OCI-LY7 (cell line): ENCODE results near the gene SULF2. TPM values are rescaled to one million over a fixed set of nuclear protein-coding genes. Genes with fewer than 3 reads are reported as not detected.

Source experiments
- BruUV-seq: library from RNA; stranded (reverse); fragments of 400-500 nt; replicated peaks from 2 replicates; lab custom pipeline; 2021; lab: Mats Ljungman, UMichigan
- CTCF ChIA-PET: fragments of 300-600 bp; sonication (Branson Sonifier 250); formaldehyde crosslinking; loops from one replicate; lab custom pipeline; 2022; ENCODE audit warnings: antibody characterized with exemption; ENCODE audit not compliant: unreplicated experiment; lab: Charles Lee
- POLR2A ChIA-PET: fragments of 300-600 bp; sonication (Branson Sonifier 250); formaldehyde crosslinking; loops from one replicate; lab custom pipeline; 2022; ENCODE audit warnings: antibody characterized with exemption; lab: Charles Lee
- DNase-seq: peaks from one replicate; pipeline ENCODE4 v3.0.0-alpha.2; 2015; ENCODE audit warnings: low spot score
- H2AFZ ChIP-seq: fragments of 200-600 bp; sonication (generic), shearing (Covaris generic); 2 replicates; pipeline ENCODE4 v1.6.1; 2014; ENCODE audit warnings: mild to moderate bottlenecking, antibody characterized with exemption, low read length, moderate library complexity
- H3K27ac ChIP-seq: fragments of 200-600 bp; sonication (generic); 2 replicates; pipeline ENCODE4 v1.5.1; 2014; ENCODE audit warnings: mixed run types, low read depth, mild to moderate bottlenecking, moderate library complexity, low read length, inconsistent platforms; ENCODE audit not compliant: poor library complexity, severe bottlenecking
- H3K36me3 ChIP-seq: fragments of 200-600 bp; sonication (generic); 2 replicates; pipeline ENCODE4 v1.6.1; 2014; ENCODE audit warnings: mild to moderate bottlenecking, antibody characterized with exemption, low read length, moderate library complexity, mixed read lengths; ENCODE audit not compliant: insufficient read depth
- H3K4me1 ChIP-seq: fragments of 200-600 bp; sonication (generic); 2 replicates; pipeline ENCODE4 v1.5.1; 2014; ENCODE audit warnings: mild to moderate bottlenecking, low read length; ENCODE audit not compliant: insufficient read depth, poor library complexity, severe bottlenecking
- H3K4me2 ChIP-seq: fragments of 200-600 bp; sonication (generic); 2 replicates; pipeline ENCODE4 v1.6.1; 2014; ENCODE audit warnings: mild to moderate bottlenecking, low read length
- H3K4me3 ChIP-seq: fragments of 200-600 bp; sonication (generic); 2 replicates; pipeline ENCODE4 v1.5.1; 2014; ENCODE audit warnings: mild to moderate bottlenecking, low read depth, low read length; ENCODE audit not compliant: poor library complexity, severe bottlenecking
- H3K79me2 ChIP-seq: fragments of 200-600 bp; sonication (generic); 2 replicates; pipeline ENCODE4 v1.6.1; 2016; ENCODE audit warnings: low read depth, mild to moderate bottlenecking, low read length, moderate library complexity, mixed read lengths; ENCODE audit not compliant: insufficient read depth
- H3K9me2 ChIP-seq: fragments of 200-600 bp; sonication (generic); 2 replicates; pipeline ENCODE4 v1.6.1; 2016; ENCODE audit warnings: mild to moderate bottlenecking, low read length, mixed read lengths; ENCODE audit not compliant: insufficient read depth
- H3K9me3 ChIP-seq: fragments of 200-600 bp; sonication (generic); 2 replicates; pipeline ENCODE4 v1.6.1; 2014; ENCODE audit warnings: mild to moderate bottlenecking, mixed run types, low read length, mixed read lengths
- H4K20me1 ChIP-seq: fragments of 200-600 bp; sonication (generic); 2 replicates; pipeline ENCODE4 v1.6.1; 2014; ENCODE audit warnings: mild to moderate bottlenecking, antibody characterized with exemption, low read length, moderate library complexity, mixed read lengths; ENCODE audit not compliant: insufficient read depth
- CTCF ChIP-seq: fragments of 200-600 bp; sonication (generic); conservative IDR thresholded peaks from 2 replicates; pipeline ENCODE4 v1.5.1; 2014; ENCODE audit warnings: mild to moderate bottlenecking, antibody characterized with exemption, low read length, moderate library complexity, mixed read lengths
- EZH2phosphoT487 ChIP-seq: fragments of 200-600 bp; sonication (generic); IDR thresholded peaks from 2 replicates; pipeline ENCODE4 v1.6.1; 2018; ENCODE audit warnings: low read depth, borderline replicate concordance, mild to moderate bottlenecking, mixed run types, antibody characterized with exemption, low read length, moderate library complexity, mixed read lengths
- intact Hi-C: fragments of 100-400 bp; cut with micrococcal nuclease; formaldehyde crosslinking; loops from one replicate; pipeline ENCODE4 v1.10.0; 2022; ENCODE audit not compliant: unreplicated experiment
- total RNA-seq, 2 experiments: library from RNA; depleted of rRNA in 1 of 2; stranded (reverse); fragments of >200 nt in 1 of 2; shearing (Covaris generic) in 1 of 2; gene quantifications; 2 replicates each; pipeline ENCODE4 v1.2.3, GENCODE V29; 2014 to 2022

The SULF2 gene
- total RNA-seq, 2 experiments from 2014 or later, result 0.03 to 0.51 TPM

- Histone ChIP-seq H2AFZ (no peak overlapping the region), H4K20me1 (no peaks in the 10 kb centered on the region), H3K79me2 (no peaks in the 10 kb centered on the region), H3K9me3 (no peaks in the 10 kb centered on the region), H3K9me2 (no peaks in the 10 kb centered on the region), H3K27ac (no peak overlapping the region), H3K4me1 (no peaks in the 10 kb centered on the region), H3K4me2 (no peak overlapping the region), H3K4me3 (no peak overlapping the region), H3K36me3 (no peaks in the 10 kb centered on the region)
- intact Hi-C loops, result no loop called here
- ChIA-PET POLR2A (interaction anchor here (0.6 kb wide), 1 partner anchor 58 kb away, joined by 3 read pairs; no protein-coding TSS in a partner anchor), CTCF (no interaction called here)
- TF ChIP-seq CTCF (no peak), EZH2phosphoT487 (no peak)
- no peak for DNase-seq
- no TSS peak for BruUV-seq
These were observed 2.2 kb downstream of the SULF2 start for GRCh38 chr20:47782920-47783552.

GRCh38 chr20:47782076-47782475 is 3.2 kb downstream of the SULF2 start:
- ChIA-PET POLR2A (no interaction called here), CTCF (no interaction called here)
- no peak overlapping the region for H3K27ac ChIP-seq
- no peak overlapping the region for H3K4me3 ChIP-seq
- intact Hi-C loops, result no loop called here
- TF ChIP-seq EZH2phosphoT487 (no peak), CTCF (no peak)
- no peak overlapping the region for H2AFZ ChIP-seq
- H4K20me1 ChIP-seq, result no peaks in the 10 kb centered on the region
- H3K9me2 ChIP-seq, result no peaks in the 10 kb centered on the region
- H3K9me3 ChIP-seq, result no peaks in the 10 kb centered on the region
- H3K79me2 ChIP-seq, result no peaks in the 10 kb centered on the region
- DNase-seq, result no peak
- BruUV-seq, result no TSS peak
- no peaks in the 10 kb centered on the region for H3K4me1 ChIP-seq
- no peaks in the 10 kb centered on the region for H3K36me3 ChIP-seq
- H3K4me2 ChIP-seq, result no peak overlapping the region

- no peak for TF ChIP-seq EZH2phosphoT487
- Histone ChIP-seq H2AFZ (no peak overlapping the region), H3K79me2 (no peaks in the 10 kb centered on the region), H3K9me2 (no peaks in the 10 kb centered on the region), H3K27ac (no peak overlapping the region), H4K20me1 (no peaks in the 10 kb centered on the region), H3K4me3 (no peak overlapping the region), H3K4me1 (no peaks in the 10 kb centered on the region), H3K36me3 (no peaks in the 10 kb centered on the region), H3K9me3 (no peaks in the 10 kb centered on the region), H3K4me2 (no peak overlapping the region)
- no peak for DNase-seq
- ChIA-PET CTCF (no interaction called here), POLR2A (no interaction called here)
- intact Hi-C loops, result no loop called here
- BruUV-seq, result no TSS peak
These were observed 3.6 kb downstream of the SULF2 start for GRCh38 chr20:47781632-47782031.
